ENCODE data around the gene EGFR.
A peak's percentile ranks its signal among the peaks of the same experiment; 100 is the strongest.

Gene EGFR

GRCh38 chr7:55036950-55037736 is 18.3 kb downstream of the EGFR start:
- no peak for DNase-seq

- no peak for DNase-seq
Measured at GRCh38 chr7:55043691-55044370, 25.0 kb downstream of the EGFR start.

GRCh38 chr7:55044371-55044717 is 25.5 kb downstream of the EGFR start:
- DNase-seq = no peak

- DNase-seq = no peak
Measured at GRCh38 chr7:55044791-55045190, 26.0 kb downstream of the EGFR start.

- DNase-seq = no peak
Measured at GRCh38 chr7:55046582-55047342, 27.9 kb downstream of the EGFR start.

- no peak for DNase-seq
Measured at GRCh38 chr7:55048221-55048859, 29.5 kb downstream of the EGFR start.

GRCh38 chr7:55050281-55050680 is 31.5 kb downstream of the EGFR start:
- peak; percentile 46 for DNase-seq

GRCh38 chr7:55052081-55052480 is 33.3 kb downstream of the EGFR start:
- DNase-seq = peak; percentile 93

- peak; percentile 77 for DNase-seq
Measured at GRCh38 chr7:55052741-55053427, 34.1 kb downstream of the EGFR start.

- no peak for DNase-seq
Measured at GRCh38 chr7:55053651-55054571, 35.1 kb downstream of the EGFR start.

- DNase-seq = no peak
Measured at GRCh38 chr7:55054758-55055157, 35.9 kb downstream of the EGFR start.

GRCh38 chr7:55055479-55055878 is 36.7 kb downstream of the EGFR start:
- peak; percentile 81 for DNase-seq

GRCh38 chr7:55056068-55056467 is 37.3 kb downstream of the EGFR start:
- DNase-seq = no peak

- peak; percentile 70 for DNase-seq
Measured at GRCh38 chr7:55056577-55057480, 38.0 kb downstream of the EGFR start.

GRCh38 chr7:55058314-55058713 is 39.5 kb downstream of the EGFR start:
- no peak for DNase-seq

- no peak for DNase-seq
Measured at GRCh38 chr7:55059021-55059420, 40.2 kb downstream of the EGFR start.

GRCh38 chr7:55060085-55060484 is 41.3 kb downstream of the EGFR start:
- no peak for DNase-seq

- DNase-seq = no peak
Measured at GRCh38 chr7:55060636-55061022, 41.8 kb downstream of the EGFR start.

GRCh38 chr7:55061726-55062499 is 43.1 kb downstream of the EGFR start:
- no peak for DNase-seq

- peak; percentile 45 for DNase-seq
Measured at GRCh38 chr7:55063061-55063460, 44.2 kb downstream of the EGFR start.
